HEK293 (cell line): ENCODE results near the gene LRP5.

ENCODE experiments used
- CTCF ChIA-PET: fragments of 350-600 bp; formaldehyde crosslinking; extraction: SDS; loops from one replicate; lab custom pipeline; 2021; ENCODE audit warnings: antibody characterized with exemption; lab: Yijun Ruan, JAX
- POLR2A ChIA-PET: fragments of 300-600 bp; formaldehyde crosslinking; extraction: SDS; loops from one replicate; lab custom pipeline; 2020; ENCODE audit warnings: antibody characterized with exemption, inconsistent platforms; lab: Yijun Ruan, JAX
- H3K27ac ChIP-seq: fragments of 200-500 bp; sonication (Bioruptor generic); 2 replicates; pipeline ENCODE4 v1.5.1; 2014; ENCODE audit warnings: low read depth, low read length, control low read depth, inconsistent platforms; ENCODE audit errors: extremely low read depth
- H3K36me3 ChIP-seq, 2 experiments: fragments of 200-500 bp in 1 of 2; sonication (Bioruptor generic) in 1 of 2; 1 replicate in 1 of 2; 2 replicates in 1 of 2; pipeline ENCODE4 v1.5.1; 2014 to 2017; ENCODE audit warnings: inconsistent platforms in 2 of 2, low read length in 2 of 2; ENCODE audit not compliant: control insufficient read depth in 2 of 2, insufficient read depth in 1 of 2
- H3K4me1 ChIP-seq: fragments of 200-500 bp; sonication (Bioruptor generic); 2 replicates; pipeline ENCODE4 v1.5.1; 2014; ENCODE audit warnings: mild to moderate bottlenecking, low read length, inconsistent platforms; ENCODE audit not compliant: control insufficient read depth, insufficient read depth
- H3K4me3 ChIP-seq: 2 replicates; pipeline ENCODE4 v1.5.1; 2011; ENCODE audit warnings: low read depth, mild to moderate bottlenecking, control low read depth, low read length, moderate library complexity
- H3K9me3 ChIP-seq: fragments of 200-500 bp; sonication (Bioruptor generic); 2 replicates; pipeline ENCODE4 v1.5.1; 2014; ENCODE audit warnings: low read depth, low read length, inconsistent platforms; ENCODE audit not compliant: control insufficient read depth, insufficient read depth
- BCL11A ChIP-seq: fragments of 450-650 bp; formaldehyde crosslinking; IDR thresholded peaks from 2 replicates; pipeline ENCODE4 v1.5.1; 2016; ENCODE audit warnings: low read depth, missing biosample characterization, missing genetic modification characterization
- KLF10 ChIP-seq: fragments of 450-650 bp; IDR thresholded peaks from 2 replicates; pipeline ENCODE4 v1.5.1; 2018; ENCODE audit warnings: missing biosample characterization, mild to moderate bottlenecking, missing genetic modification characterization
- SCRT1 ChIP-seq: fragments of 450-650 bp; formaldehyde crosslinking; IDR thresholded peaks from 2 replicates; pipeline ENCODE4 v1.5.1; 2016; ENCODE audit warnings: missing biosample characterization, missing genetic modification characterization, borderline replicate concordance
- SP2 ChIP-seq: fragments of 450-650 bp; formaldehyde crosslinking; IDR thresholded peaks from 2 replicates; pipeline ENCODE4 v1.5.1; 2016; ENCODE audit warnings: missing biosample characterization, missing genetic modification characterization
- ZBTB1 ChIP-seq: fragments of 450-650 bp; formaldehyde crosslinking; IDR thresholded peaks from 2 replicates; pipeline ENCODE4 v1.5.1; 2016; ENCODE audit warnings: missing biosample characterization, missing genetic modification characterization
- ZEB2 ChIP-seq: fragments of 450-650 bp; formaldehyde crosslinking; IDR thresholded peaks from 2 replicates; pipeline ENCODE4 v1.5.1; 2016; ENCODE audit warnings: missing biosample characterization, missing genetic modification characterization
- ZFP3 ChIP-seq: fragments of 450-650 bp; formaldehyde crosslinking; IDR thresholded peaks from 2 replicates; pipeline ENCODE4 v1.5.1; 2016; ENCODE audit warnings: low read depth, missing biosample characterization, missing genetic modification characterization
- ZNF169 ChIP-seq: fragments of 450-650 bp; formaldehyde crosslinking; IDR thresholded peaks from 2 replicates; pipeline ENCODE4 v1.5.1; 2016; ENCODE audit warnings: missing biosample characterization, missing genetic modification characterization
- ZNF2 ChIP-seq: fragments of 450-650 bp; formaldehyde crosslinking; IDR thresholded peaks from 2 replicates; pipeline ENCODE4 v1.5.1; 2016; ENCODE audit warnings: missing biosample characterization, missing genetic modification characterization
- ZNF366 ChIP-seq: fragments of 450-650 bp; formaldehyde crosslinking; conservative IDR thresholded peaks from 2 replicates; pipeline ENCODE4 v1.5.1; 2016; ENCODE audit warnings: missing biosample characterization, missing genetic modification characterization
- ZNF555 ChIP-seq: fragments of 450-650 bp; formaldehyde crosslinking; conservative IDR thresholded peaks from 2 replicates; pipeline ENCODE4 v1.5.1; 2017; ENCODE audit warnings: missing biosample characterization, mild to moderate bottlenecking, missing genetic modification characterization, inconsistent platforms
- ZNF600 ChIP-seq: fragments of 450-650 bp; formaldehyde crosslinking; IDR thresholded peaks from 2 replicates; pipeline ENCODE4 v1.5.1; 2016; ENCODE audit warnings: missing biosample characterization, missing genetic modification characterization
- ZNF610 ChIP-seq: fragments of 450-650 bp; formaldehyde crosslinking; IDR thresholded peaks from 2 replicates; pipeline ENCODE4 v1.5.1; 2016; ENCODE audit warnings: missing biosample characterization, missing genetic modification characterization, borderline replicate concordance
- ZNF658 ChIP-seq: fragments of 450-650 bp; formaldehyde crosslinking; IDR thresholded peaks from 2 replicates; pipeline ENCODE4; 2016; ENCODE audit warnings: missing biosample characterization, missing genetic modification characterization
- ZNF776 ChIP-seq: fragments of 450-650 bp; formaldehyde crosslinking; IDR thresholded peaks from 2 replicates; pipeline ENCODE4 v1.5.0; 2017; ENCODE audit warnings: missing biosample characterization, missing genetic modification characterization, borderline replicate concordance
- TF ChIP-seq, protein P1 (sequence below): fragments of 450-650 bp; formaldehyde crosslinking; IDR thresholded peaks from 2 replicates; pipeline ENCODE4 v1.5.1; 2016; ENCODE audit warnings: missing biosample characterization, missing genetic modification characterization
- TF ChIP-seq, protein P2 (sequence below): fragments of 450-650 bp; formaldehyde crosslinking; IDR thresholded peaks from 2 replicates; pipeline ENCODE4 v1.5.1; 2016; ENCODE audit warnings: missing biosample characterization, missing genetic modification characterization

Gene LRP5

DNA sequence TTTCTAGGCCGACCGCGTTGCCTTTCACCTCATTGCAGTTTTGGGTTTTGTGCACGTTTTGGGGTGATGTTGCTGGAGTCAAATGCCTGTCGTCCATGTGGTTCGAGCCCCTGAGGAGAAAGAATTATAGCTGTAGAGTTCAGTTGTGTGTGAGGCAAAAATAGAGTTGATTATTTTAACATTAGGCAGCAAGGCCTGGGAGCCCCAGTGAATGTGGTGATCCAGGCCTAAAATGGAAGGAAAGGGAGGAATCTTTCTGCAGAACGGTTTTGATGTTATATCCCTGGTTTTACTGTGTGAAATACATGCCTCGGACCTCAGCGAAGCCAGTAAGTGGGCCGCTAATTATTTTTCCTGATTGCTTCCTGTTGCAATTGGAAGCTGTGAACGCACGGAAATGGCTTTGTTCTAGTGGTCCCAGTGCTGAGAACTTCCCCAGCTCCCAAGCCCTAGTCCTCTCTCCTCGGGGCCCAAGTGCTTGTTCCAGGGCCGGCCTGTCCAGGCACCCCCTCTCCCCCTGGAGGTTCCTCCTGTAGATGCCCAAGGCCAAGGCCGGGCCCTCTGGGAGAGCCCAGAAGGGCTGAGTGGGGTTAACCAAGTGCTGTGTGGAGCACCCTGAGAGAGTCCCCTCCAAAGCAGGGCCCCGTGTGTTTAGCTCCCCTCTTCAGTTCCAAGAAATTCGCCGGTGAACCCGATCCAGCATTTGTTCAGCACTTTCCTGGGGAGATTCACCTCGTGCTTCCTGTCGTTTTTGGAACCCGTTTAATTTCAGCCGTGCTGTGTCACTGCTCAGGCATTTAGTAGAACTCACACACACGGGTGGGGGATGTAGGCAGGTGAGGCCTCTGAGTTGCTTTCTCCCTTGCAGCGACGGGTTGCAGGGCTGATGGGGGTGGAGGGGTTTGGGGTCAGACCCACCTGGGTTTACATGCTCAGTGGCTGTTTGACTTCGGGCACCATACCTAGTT lies 2.1 kb downstream of the LRP5 start (continued):
- TF ChIP-seq ZBTB1: no peak

DNA sequence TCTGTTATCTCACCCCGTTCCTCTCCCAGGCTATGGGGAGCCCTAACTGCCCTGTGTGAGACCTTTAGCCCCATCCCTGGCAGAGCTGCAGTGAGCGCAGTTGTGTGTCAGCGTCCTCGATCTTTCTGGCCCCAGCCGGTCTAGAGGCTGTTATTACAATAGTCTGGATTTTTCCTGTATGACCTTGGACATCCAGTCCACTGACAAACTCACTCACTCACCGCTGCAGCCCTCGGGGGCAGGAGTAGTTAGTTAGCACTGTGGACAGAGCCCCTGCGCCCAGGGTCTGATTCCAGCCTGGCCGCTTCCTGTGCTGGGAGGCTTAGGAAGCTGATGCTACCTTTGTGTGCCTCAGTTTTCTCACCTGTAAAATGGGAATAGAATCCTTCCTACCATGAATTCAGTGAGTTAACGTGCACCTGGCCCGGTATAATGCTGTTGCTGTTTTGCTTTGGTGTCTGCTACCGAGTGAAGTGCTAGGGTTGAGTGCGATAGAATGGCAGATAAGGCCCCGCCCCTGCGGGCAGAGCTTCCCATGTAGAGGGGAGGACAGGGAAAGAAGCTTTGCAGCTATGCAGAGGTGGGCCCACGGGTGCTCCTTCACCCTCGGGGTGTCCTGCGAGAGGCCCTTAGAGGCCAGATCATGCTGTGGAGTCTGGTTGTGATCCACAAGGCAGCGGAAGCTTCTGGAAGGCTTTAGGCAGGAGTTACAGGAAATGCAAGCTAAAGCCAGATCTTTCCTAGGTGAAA lies 3.0 kb downstream of the LRP5 start:
- H3K36me3 ChIP-seq: no peaks in the 10 kb centered on the region; a peak in 1 of 3 replicates
- POLR2A ChIA-PET: no interaction called here
- no peaks in the 10 kb centered on the region for H3K9me3 ChIP-seq
- CTCF ChIA-PET: interaction anchor here (0.5 to 0.6 kb wide), 3 partner anchors 18 to 136 kb away, joined by 3 to 4 read pairs (median 3); no protein-coding TSS in a partner anchor
- TF ChIP-seq, protein P1, sequence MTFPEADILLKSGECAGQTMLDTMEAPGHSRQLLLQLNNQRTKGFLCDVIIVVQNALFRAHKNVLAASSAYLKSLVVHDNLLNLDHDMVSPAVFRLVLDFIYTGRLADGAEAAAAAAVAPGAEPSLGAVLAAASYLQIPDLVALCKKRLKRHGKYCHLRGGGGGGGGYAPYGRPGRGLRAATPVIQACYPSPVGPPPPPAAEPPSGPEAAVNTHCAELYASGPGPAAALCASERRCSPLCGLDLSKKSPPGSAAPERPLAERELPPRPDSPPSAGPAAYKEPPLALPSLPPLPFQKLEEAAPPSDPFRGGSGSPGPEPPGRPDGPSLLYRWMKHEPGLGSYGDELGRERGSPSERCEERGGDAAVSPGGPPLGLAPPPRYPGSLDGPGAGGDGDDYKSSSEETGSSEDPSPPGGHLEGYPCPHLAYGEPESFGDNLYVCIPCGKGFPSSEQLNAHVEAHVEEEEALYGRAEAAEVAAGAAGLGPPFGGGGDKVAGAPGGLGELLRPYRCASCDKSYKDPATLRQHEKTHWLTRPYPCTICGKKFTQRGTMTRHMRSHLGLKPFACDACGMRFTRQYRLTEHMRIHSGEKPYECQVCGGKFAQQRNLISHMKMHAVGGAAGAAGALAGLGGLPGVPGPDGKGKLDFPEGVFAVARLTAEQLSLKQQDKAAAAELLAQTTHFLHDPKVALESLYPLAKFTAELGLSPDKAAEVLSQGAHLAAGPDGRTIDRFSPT (tag by site-specific recombination): no peak
- no peak for TF ChIP-seq ZNF366 (tag by site-specific recombination)
- TF ChIP-seq, protein P2, sequence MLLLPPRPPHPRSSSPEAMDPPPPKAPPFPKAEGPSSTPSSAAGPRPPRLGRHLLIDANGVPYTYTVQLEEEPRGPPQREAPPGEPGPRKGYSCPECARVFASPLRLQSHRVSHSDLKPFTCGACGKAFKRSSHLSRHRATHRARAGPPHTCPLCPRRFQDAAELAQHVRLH (tag by site-specific recombination): peak; percentile 57; the same call in 1 of the 2 replicates
- no peak overlapping the region for H3K27ac ChIP-seq
- no peaks in the 10 kb centered on the region for H3K4me1 ChIP-seq
- no peak overlapping the region for H3K4me3 ChIP-seq

DNA sequence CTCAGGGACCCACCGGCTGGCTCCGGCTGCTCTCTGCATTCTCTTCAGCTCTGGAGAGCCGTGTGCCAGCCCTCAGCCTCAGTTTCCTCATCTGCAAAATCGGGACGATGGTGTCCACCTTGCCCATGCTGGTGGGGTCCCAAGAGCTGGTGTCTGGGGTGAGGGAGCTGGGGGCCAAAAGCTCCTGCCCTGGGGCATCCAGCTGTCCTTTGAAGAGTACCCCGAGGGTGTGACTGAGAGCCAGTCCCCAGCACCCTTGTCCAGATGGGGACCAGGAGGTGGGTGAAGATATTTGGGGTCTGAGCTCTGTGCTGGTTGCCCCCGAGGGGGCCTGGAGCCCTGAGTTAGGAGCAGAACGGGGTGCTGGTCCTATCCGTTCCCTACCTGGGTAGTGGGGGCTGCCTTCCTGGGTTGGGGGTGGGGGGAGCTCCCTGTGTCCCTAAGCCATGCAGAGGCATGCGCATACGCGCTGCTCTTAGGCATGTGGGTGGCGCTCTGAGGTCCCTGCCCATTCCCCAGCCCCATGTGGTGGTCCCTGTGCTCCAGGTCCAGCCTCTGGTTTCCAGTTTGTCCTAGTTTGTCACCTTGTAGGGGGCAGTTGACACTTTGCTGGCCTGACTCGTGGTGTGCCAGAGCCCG lies 4.9 kb downstream of the LRP5 start:
- Histone ChIP-seq H3K4me1 (no peaks in the 10 kb centered on the region), H3K9me3 (no peaks in the 10 kb centered on the region), H3K36me3 (no peaks in the 10 kb centered on the region; a peak in 1 of 3 replicates), H3K27ac (no peak overlapping the region), H3K4me3 (no peak overlapping the region)
- TF ChIP-seq BCL11A (tag by site-specific recombination): no peak
- TF ChIP-seq SP2 (tag by site-specific recombination): no peak
- no peak for TF ChIP-seq ZNF610
- TF ChIP-seq ZNF600 (tag by site-specific recombination): no peak
- TF ChIP-seq SCRT1 (tag by site-specific recombination): no peak
- no peak for TF ChIP-seq ZFP3
- TF ChIP-seq ZNF658 (tag by site-specific recombination): no peak
- no peak for TF ChIP-seq ZNF169 (tag by site-specific recombination)
- no peak for TF ChIP-seq ZNF555 (tag by site-specific recombination)
- TF ChIP-seq KLF10 (tag by site-specific recombination): no peak
- no peak for TF ChIP-seq ZEB2 (tag by site-specific recombination)
- no peak for TF ChIP-seq ZNF2
- TF ChIP-seq ZNF776 (tag by site-specific recombination): no peak
- POLR2A ChIA-PET: interaction anchor here (0.7 kb wide), 1 partner anchor 98 kb away, joined by 5 read pairs; no protein-coding TSS in a partner anchor
- CTCF ChIA-PET: interaction anchor here (0.6 to 2.0 kb wide), 2 partner anchors 19 to 72 kb away, joined by 3 to 6 read pairs; no protein-coding TSS in a partner anchor
